NCI-H1694 treated with DMSO at 0.1 percent for 48 hours (cell line): ENCODE data around the gene TRMT61A.

Experiments used
- DNase-seq: peaks from one replicate; lab custom pipeline; 2025; lab: John Stamatoyannopoulos, UW

TRMT61A gene

GRCh38 chr14:103535891-103536565 is 7.0 kb downstream of the TRMT61A start:
- DNase-seq, result no peak

- no peak for DNase-seq
Measured at GRCh38 chr14:103536693-103537092, 7.7 kb downstream of the TRMT61A start.

DNA sequence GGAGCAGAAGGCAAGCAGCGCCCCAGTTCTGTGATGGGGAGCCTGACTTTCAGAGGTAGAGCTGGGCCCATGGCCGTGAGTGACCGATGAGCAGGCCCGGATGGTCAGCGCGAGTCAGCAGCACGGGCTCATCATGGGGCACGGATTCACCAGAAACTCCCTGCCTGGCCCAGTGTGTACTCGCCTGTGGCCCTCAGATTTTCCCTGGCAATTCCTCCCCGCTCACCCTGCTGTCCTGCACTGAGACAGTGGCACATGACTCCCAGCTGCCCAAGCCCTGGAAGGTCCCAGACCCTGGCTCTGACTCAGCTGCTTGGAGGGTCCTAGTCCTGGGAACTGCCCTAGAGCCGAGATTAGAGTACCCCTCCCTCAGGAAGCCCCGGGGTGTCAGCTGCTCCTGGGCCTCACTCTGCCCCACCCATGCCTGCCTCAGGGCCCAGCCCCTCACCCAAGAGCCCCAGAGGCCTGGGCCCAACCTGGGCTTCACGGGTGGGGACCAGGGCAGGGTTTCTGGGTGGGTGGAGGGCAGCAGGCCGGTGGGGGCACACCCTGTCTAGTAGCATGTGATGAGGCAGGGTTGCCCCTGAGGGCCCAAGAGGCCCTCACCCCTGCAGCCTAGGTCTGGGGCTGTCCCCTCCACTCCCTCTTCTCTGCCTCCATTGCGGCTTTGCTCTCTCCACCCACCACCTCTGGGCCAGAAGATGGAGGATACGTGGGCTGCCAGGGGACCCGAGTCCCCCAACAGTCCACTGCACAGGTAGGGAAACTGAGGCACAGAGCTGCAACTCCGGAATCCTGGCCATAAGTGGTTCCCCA is 8.4 kb downstream of the TRMT61A start:
- no peak for DNase-seq

GRCh38 chr14:103538291-103539055 is 9.5 kb downstream of the TRMT61A start:
- DNase-seq, result no peak

GRCh38 chr14:103539056-103539825 is 10.2 kb downstream of the TRMT61A start:
- DNase-seq, result no peak

- no peak for DNase-seq
Measured at GRCh38 chr14:103540821-103541708, 12.1 kb downstream of the TRMT61A start.

DNA sequence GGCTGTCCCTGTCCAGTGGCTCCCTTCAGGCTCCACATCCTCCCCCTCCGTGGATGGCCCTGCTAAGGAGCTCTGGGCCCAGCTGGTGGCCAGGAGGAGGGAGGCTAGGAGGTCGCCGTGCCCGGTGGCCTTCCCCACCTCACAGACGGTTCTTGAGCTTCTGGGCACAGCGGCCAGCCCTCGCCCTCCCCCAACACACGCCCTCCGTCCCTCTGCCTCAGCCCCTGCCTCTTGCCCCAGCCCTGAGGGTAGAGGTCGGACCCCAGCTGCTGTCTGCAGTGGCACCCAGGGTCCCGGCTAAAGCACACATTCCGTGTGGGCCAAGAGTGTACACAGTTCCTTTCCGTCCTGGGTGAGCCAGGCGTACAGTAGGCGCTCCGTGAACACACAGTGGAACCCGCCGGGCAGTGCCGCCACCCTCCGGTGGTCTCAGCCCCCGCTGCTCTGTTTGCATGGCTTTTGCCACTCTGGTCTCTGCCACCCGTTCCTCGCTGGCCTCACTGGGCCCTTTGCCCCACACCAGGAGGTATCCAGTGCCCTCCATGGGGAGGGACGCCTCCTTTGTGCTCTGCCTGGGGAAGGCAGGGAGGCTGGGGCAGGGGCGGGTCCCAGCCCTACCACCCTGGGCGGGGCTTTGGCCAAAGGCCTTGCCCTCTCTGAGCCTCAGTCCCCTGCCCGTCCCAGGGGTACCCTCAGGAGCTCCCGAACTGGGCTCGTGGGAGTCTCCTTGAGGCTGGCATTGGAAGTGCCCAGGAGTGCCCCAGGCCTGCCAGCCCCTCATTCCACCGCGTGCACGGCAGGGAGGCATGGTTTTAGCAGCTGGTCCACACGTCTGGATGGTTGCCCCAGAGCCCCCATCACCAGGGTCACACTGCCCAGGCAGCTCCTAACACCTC is 13.0 kb downstream of the TRMT61A start:
- DNase-seq, result no peak

DNA sequence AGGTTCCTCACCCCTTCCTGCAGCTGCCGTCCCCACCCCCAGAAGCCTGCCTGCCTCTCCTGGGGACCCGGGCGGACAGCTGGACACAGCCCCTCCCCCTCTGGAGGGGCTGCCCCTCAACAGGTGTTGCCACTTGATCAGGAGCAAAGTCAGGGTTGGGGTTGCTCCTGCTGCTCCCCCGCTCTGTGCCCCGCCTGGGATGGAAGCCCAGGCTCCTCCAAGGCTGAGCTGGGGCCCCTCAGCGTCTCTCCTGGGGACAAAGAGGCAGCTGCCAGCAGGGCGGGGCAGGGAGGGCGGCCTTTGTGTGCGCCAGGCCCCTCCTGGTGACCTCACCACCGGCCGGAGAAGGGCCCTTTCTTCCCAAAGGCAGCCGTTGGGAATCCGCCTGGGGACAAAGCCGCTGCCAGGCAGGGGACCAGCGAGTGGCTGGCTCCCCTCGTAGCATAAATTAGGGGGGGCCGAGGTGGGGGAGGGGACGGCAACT is 13.7 kb downstream of the TRMT61A start:
- DNase-seq, result no peak

GRCh38 chr14:103543140-103543539 is 14.1 kb downstream of the TRMT61A start:
- no peak for DNase-seq

GRCh38 chr14:103543721-103544387 is 14.9 kb downstream of the TRMT61A start:
- DNase-seq, result no peak

GRCh38 chr14:103544388-103545218 is 15.6 kb downstream of the TRMT61A start:
- DNase-seq, result peak; percentile 51

DNA sequence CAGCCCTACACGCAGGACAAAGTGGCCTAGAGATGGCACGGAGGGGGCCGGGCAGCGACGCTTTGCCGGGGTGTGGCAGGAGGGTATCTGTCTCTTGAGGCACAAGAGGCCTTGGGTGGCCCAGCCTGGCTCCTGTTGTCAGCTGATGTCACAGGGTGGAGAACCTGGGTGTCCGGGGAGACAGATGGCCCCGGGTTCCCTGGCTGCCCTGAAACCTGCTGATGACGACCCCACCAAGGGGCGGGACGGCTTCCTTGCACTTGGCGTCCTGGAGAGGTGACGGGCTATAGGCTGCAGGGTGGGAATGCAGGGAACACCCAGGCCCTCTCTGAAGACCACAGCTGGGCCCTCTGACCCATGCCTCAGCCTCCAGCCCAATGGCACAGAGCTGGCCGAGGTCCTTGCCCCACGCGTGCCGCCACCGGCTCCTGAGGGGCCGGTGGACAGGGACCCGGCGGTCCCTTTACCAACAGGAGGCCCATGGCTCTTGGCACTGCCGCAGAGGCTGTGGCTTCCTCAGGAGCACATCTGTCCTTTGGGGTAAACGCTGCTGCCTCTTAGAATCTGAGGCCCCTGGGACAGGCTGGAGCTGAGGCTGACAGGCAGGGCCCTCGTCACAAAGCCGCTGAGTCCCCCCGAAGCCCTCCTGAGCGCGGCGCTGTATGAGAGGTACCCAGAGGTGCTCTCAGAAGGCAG is 16.4 kb downstream of the TRMT61A start:
- DNase-seq, result no peak

GRCh38 chr14:103545915-103546651 is 17.1 kb downstream of the TRMT61A start:
- no peak for DNase-seq

- peak; percentile 68 for DNase-seq
Measured at GRCh38 chr14:103546652-103547454, 17.9 kb downstream of the TRMT61A start.

GRCh38 chr14:103547455-103547940 is 18.5 kb downstream of the TRMT61A start:
- DNase-seq, result no peak

DNA sequence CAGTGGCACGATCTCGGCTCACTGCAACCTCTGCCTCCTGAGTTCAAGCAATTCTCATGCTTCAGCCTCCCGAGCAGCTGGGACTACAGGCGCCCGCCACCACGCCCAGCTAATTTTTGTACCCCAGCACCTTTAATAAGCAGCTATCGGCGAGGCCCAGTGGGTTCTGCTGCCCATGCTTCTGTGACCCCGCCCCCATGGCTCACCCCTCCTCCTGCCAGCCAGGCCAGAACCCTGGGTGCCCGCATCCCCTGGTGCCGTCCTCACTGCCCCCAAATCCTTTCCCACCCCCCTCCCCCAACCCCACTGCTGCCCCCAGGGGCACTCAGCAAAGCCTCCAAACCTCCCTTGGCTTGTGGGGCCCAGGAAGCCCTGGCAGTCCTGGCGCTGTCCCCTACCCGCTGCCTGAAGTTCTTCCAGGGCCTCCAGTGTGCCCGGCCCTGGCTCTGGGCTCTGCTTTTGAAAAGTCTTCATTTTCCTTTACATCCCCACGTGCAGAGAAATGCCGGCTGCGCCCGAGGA is 19.0 kb downstream of the TRMT61A start:
- no peak for DNase-seq
